Skeletal muscle cell (primary cell): ENCODE results near the gene DNAJC1.
"Not testable (repeated sequence)": the region's sequence is repeated elsewhere in the genome, so short reads cannot be mapped to it uniquely, and the experiment has no call there.

Experiments
- DNase-seq: peaks from one replicate; pipeline ENCODE4 v3.0.0-alpha.2; 2010; ENCODE audit warnings: low read depth
- H3K4me3 ChIP-seq: 2 replicates; pipeline ENCODE4 v1.5.1; 2011; ENCODE audit warnings: low read depth, mild to moderate bottlenecking, control low read depth, low read length, moderate library complexity

Gene DNAJC1

DNA sequence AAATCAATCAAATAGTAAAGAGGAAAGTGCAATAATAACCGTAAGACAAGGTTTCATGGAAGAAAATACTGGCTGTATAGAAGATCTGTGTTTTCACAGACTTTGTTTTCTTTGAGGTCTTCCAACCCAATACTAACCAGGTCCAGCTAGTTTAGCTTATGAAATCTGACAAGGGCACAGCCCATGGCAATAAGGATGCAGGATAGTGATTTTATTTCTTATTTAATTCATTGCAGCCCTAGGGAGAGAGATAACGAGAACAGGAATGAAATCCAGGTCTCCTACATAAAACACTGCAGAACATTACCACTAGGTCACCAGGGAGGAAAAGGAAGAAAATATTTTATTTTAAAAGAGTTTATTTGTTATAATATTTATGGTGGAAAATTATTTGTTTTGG lies 145.1 kb downstream of the DNAJC1 start:
- no peak overlapping the region for H3K4me3 ChIP-seq
- DNase-seq: no peak

DNA sequence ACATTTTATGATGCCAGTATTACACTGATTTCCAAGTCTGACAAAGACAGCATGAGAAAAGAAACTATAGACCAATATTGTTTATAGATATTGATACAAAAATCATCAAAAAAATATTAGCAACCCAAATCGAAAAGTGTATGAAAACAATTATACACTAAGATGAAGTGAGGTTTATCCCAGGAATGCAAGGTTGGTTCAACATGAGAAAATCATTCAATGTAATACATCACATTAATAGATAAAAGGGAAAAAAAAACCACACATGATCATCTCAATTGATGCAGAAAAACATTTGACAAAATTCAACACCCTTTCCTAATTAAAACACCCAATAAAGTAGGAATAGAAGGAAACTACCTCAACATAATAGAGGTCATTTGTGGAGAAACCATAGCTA lies 153.9 kb downstream of the DNAJC1 start:
- DNase-seq: no peak
- H3K4me3 ChIP-seq: no peak overlapping the region

DNA sequence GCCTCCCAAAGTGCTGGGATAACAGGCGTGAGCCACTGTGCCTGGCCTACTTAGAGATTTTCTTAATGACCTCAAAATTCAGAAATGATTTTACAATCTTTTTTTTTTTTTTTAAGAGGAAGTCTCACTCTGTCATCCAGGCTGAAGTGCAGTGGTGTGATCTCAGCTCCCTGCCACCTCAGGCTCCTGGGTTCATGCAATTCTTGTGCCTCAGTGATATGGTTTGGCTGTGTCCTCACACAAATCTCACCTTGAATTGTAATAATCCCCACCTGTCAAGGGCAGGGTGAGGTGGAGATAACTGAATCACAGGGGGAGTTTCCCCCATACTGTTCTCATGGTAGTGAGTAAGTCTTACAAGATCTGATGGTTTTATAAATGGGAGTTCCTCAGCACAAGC lies 159.9 kb downstream of the DNAJC1 start:
- H3K4me3 ChIP-seq: no peak overlapping the region
- DNase-seq: no peak

DNA sequence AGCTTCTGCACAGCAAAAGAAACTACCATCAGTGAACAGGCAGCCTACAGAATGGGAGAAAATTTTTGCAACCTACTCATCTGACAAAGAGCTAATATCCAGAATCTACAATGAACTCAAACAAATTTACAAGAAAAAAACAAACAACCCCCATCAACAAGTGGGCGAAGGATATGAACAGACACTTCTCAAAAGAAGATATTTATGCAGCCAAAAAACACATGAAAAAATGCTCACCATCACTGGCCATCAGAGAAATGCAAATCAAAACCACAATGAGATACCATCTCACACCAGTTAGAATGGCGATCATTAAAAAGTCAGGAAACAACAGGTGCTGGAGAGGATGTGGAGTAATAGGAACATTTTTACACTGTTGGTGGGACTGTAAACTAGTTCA lies 162.3 kb downstream of the DNAJC1 start:
- H3K4me3 ChIP-seq, DNase-seq: not testable (repeated sequence)

DNA sequence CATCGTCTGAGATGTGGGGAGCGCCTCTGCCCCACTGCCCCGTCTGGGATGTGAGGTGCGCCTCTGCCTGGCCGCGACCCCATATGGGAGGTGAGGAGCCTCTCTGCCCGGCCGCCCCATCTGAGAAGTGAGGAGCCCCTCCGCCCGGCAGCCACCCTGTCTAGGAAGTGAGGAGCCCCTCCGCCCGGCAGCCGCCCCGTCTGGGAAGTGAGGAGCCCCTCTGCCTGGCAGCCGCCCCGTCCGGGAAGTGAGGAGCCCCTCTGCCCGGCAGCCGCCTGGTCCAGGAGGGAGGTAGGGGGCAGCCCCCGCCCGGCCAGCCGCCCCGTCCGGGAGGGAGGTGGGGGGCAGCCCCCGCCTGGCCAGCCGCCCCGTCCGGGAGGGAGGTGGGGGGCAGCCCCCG lies 166.0 kb downstream of the DNAJC1 start:
- not testable (repeated sequence) for H3K4me3 ChIP-seq, DNase-seq

DNA sequence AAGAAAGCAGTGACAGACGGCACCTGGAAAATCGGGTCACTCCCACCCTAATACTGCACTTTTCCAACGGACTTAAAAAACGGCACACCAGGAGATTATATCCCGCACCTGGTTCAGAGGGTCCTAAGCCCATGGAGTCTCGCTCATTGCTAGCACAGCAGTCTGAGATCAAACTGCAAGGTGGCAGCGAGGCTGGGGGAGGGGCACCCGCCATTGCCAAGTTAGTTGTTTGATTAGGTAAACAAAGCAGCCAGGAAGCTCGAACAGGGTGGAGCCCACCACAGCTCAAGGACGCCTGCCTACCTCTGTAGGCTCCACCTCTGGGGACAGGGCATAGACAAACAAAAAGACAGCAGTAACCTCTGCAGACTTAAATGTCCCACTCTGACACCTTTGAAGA lies 169.0 kb downstream of the DNAJC1 start:
- not testable (repeated sequence) for DNase-seq, H3K4me3 ChIP-seq

DNA sequence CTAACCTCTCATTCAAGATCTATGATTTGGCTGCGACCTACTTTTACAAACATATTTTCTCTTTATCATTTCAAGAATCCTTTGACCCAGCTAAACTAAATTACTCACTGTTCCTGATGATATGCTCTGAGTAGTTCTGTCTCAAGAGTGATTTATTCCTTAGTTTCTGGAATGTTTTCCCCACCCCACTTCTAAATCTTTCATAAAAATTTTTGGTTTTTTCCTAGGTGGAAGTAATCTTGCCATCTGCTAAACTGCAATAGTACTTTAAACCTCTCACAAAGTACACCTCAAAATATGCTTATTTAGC lies 170.8 kb downstream of the DNAJC1 start:
- DNase-seq: no peak
- H3K4me3 ChIP-seq: no peak overlapping the region

DNA sequence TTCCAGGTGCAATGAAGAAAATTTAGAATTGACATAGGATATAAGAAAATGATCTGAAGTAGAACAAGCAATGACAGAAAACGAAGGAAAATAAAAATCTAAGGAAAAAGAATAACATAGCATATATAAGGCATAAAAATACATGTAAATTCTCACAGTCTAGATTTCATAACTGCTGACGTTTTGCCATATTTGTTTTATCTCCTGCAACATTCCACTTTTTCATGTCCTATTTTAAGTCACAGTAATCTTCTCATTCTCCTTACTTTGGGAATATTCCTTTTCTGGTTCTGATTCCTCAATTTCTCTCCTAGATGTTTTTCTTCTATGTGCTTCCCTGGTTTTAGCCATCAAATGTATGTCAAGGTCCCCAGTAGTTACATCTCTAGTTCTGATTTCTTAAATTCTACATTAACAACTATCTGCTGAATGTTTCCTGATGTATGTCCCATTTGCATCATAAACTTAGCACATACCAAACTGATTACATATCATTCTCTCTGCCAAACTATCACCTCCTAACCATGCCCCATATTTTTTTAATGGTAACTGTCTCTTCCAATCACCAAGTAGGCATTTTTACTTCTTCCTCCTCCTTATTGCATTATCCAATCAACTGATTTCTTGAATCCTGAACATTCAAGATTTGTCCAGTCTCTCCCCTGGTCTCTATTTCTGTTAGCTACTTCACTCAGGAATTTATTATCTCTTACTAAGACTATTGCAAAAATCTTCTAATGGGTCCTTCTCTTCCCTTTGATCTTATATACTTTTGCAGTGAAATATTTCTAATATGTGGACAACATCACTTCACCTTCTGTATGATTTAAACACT lies 171.3 kb downstream of the DNAJC1 start:
- H3K4me3 ChIP-seq: no peak overlapping the region
- DNase-seq: peak; percentile 37

DNA sequence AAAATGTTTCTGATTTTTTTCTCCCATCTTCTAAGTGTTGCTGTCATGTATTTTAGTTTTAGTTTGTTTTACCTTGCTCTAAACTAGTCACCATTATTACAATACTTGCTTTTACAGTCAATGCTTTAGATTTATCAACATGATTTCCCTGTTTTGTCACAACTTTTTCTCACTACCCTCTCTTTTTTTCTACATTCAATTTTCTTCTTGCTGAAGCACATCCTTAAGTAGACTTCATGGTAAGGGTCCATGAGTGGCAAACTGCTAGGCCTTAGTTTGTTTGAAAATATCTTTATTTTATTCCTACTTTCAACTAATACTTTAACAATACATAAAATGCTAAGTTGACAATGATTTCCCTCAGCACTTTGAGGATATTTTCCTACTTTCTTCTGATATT lies 173.5 kb downstream of the DNAJC1 start:
- DNase-seq: no peak
- H3K4me3 ChIP-seq: no peak overlapping the region

DNA sequence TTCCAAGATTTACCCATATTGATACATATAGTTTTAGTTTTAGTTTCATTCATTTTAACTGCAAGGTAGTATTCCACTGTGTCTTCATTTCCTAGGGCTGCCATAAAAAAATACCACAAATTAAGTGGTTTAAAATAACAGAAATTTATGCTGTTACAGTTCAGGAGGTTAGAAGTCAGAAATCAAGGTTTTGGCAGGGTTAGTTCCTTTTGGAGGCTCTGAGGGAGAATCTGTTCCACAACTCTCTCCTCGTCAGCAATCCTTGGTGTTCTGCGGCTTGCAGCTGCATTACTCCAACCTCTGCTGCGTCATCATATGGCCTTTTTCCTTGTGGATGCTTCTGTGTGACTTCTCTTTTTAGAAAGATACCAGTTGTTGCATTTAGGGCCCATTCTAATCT lies 176.2 kb downstream of the DNAJC1 start:
- no peak overlapping the region for H3K4me3 ChIP-seq
- DNase-seq: no peak

DNA sequence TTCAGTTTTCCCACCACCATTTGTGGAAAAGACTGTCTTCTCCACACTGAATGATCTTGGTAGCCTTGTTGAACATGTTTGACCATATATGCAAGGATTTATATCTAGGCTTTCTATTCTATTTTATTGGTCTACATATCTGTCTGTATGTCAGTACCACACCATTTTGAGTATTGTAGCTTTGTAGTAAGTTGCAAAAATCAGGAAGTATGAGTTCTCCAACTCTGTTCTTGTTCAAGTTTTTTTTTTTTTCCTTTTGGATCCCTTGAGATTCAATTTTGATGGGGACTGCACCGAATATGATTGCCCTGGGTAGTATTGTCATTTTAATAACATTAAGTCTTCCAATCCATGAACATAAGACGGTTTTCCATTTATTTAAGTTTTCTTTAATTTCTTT lies 176.8 kb downstream of the DNAJC1 start:
- no peak for DNase-seq
- no peak overlapping the region for H3K4me3 ChIP-seq

DNA sequence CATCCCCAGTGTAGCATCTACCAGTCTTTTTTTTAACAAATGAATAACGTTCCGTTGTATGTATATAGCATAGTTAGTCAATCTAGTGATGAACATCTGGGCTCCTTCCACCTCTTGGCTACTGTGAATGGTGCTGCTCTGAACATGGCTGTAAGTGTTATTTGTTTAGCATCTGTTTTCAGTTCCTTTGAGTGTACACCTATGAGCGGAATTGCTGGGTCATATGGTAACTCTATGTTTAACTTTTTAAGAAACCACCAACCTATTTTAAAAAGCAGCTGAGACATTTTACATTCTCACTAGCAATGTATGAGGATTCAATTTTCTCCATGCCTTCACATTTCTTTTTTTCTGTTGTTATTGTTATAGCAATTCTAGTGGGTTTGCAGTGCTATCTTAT lies 178.2 kb downstream of the DNAJC1 start:
- no peak for DNase-seq
- no peak overlapping the region for H3K4me3 ChIP-seq

DNA sequence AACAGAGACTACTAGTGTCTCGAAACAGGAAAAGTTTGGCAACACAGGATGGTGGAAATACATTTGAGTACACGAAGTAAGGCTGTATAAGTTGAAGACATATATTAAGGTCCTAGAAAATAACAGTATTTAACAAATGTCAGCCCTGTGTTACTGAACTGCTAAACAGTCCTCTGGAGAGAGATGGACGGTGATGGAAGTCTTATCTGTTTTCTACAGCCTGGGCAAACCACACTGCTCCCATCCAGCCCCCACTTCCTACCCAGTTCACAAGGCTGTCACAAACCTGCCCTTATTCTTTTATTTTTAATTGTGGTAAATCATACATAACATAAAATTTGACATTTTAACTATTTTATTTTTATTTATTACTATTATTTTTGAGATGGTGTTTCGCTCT lies 179.1 kb downstream of the DNAJC1 start:
- no peak overlapping the region for H3K4me3 ChIP-seq
- no peak for DNase-seq

DNA sequence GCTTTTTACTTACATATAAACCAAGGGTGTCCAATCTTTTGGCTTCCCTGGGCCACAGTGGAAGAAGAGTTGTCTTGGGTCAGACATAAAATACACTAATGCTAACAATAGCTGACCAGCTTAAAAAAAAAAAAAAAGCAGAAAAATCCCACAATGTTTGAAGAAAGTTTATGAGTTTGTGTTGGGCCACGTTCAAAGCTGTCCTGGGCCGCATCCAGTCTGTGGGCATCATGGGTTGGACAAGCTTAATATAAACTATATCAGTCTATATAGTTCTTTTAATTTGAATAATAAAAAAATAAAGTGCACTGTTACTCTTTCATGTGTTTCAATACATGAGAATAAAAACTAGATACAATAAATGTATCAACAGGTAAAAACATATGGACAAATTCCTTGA lies 179.9 kb downstream of the DNAJC1 start:
- DNase-seq: no peak
- H3K4me3 ChIP-seq: no peak overlapping the region

DNA sequence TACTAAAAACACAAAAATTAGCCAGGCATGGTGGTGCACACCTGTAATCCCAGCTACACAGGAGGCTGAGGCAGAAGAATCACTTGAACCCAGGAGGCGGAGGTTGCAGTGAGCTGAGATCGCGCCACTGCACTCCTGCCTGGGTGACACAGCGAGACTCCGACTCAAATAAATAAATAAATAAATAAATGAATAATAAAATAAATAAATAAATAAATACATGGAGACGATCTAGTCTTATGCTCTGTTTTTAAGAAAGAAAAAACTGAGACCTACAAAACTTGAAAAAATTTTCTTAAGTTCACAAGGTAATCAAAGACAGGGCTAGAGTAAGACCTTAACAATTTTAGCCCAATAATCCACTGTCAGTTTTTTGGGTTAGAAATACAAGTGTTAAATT lies 181.3 kb downstream of the DNAJC1 start:
- DNase-seq, H3K4me3 ChIP-seq: not testable (repeated sequence)

DNA sequence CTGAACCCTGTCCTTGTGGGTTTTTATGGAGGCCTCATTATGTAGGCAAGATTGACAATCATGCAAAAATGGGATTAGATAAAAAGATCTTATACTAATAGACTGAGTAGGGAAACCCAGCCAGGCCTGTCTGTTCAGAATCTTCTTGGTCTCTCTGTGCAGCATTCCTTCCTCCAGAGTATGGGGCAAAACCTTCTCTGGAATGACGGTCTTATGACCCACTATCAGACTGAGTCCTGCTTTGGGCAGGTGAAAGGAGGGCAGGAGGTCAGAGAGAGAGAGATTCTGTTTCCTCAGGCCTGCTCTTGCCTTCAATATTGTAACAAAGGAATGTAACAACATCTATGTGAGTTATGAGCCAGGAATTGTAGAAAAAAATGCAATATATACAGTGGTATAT lies 182.6 kb downstream of the DNAJC1 start:
- no peak for DNase-seq
- no peak overlapping the region for H3K4me3 ChIP-seq

DNA sequence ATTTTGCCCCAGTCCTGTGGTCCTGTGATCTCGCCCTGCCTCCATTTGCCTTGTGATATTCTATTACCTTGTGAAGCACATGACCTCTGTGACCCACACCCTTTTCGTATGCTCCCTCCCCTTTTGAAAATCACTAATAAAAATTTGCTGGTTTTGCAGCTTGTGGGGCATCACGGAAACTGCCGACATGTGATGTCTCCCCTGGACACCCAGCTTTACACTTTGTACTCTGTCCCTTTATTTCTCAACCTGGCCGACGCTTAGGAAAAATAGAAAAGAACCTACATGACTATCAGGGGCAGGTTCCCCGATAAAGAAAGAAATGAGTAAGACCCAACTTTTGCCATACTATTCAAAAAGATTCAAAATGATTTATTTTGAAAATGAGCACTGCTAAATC lies 185.1 kb downstream of the DNAJC1 start:
- DNase-seq, H3K4me3 ChIP-seq: not testable (repeated sequence)

DNA sequence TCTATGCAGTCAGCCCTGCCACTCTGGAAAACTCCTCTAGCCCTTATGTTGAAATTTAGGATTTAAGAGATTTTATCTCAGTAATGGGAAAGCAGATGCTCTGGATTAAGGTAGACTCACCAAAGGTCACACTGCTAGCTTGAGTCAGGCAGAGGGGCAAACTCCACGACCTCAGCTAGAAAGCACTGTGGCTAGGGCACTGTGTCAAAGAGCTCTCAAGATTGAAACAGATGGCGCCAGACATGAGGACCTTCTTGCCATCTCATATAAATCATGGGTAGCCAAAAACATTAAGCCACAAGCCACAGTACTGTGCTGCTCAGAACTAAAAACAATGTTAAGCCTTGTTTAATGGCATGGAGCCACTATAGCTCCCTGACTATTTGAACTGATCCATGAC lies 188.7 kb downstream of the DNAJC1 start:
- no peak overlapping the region for H3K4me3 ChIP-seq
- DNase-seq: no peak

DNA sequence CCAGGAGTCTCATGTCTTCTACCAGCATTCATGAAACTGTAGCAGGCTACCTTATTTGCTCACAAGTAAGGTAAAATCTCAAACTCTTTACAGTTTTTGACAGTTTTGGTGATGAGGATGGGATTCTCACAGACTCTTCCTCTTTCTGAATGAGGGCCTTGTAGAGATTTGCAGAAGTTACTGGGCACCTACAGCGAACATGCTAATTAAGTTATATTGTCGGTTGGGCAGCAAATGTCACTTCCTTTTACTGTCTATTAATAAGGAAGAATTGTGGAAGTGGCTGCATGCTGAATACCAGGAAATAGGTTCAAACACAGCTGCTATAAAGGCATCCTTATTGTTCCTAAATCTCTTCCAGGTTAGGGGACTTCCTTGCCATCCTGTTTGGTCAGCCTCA lies 189.6 kb downstream of the DNAJC1 start:
- no peak for DNase-seq
- no peak overlapping the region for H3K4me3 ChIP-seq

DNA sequence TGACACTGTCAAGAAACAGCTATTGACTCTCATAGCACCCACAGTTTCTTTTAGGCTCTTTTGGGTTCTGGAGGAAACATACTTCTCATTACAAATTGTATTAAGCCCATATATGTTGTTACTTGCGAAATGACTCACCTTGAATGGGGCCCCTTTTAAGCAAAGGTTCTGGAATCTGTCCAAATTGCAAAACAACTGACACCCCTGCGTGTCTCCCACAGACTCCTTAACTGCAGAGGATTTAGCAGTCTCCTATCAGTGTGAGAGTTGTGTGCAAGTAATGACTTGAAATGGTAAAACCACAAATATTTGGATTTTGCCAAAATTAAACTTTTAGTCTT lies 192.3 kb downstream of the DNAJC1 start:
- no peak overlapping the region for H3K4me3 ChIP-seq
- DNase-seq: peak; percentile 6

DNA sequence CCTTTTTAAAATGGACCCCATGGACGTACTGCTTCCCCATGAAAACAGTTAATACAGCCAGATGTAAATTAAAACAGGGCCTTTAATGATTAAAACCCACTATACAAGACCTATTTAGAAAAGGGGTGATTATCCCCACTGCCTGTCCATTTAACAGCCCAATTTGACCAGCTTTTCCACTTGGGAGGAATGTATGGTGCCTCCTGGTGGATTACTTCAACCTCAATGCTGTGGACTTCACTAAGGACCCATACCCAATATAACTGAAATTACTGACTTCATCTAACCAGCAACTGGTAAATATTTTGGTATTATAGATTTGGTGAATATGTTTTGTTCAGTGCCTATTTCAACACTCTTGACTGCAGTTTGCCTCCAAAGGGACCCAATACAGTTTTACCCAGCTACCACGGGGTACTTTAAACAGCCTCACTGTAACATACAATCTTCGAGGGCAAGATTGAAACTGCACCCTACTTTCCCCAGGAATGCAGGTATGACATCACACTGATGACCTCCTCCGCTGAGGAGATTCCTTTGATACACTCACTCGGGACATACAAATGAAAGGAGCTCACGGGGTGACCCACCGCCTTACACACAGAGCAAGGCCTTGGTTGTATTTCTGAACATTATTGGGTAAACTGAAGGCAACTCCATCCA lies 192.8 kb downstream of the DNAJC1 start:
- no peak for DNase-seq
- no peak overlapping the region for H3K4me3 ChIP-seq
